Breast epithelium (tissue), 3 donors: ENCODE measurements around the gene DUSP22.

ENCODE experiments used
- POLR2A ChIP-seq: fragments of 450-650 bp; IDR thresholded peaks from one replicate; pipeline ENCODE4 v1.6.1; 2016; ENCODE audit warnings: antibody characterized with exemption, mild to moderate bottlenecking, moderate library complexity
- TF ChIP-seq, protein P1 (sequence below), 3 donors: fragments of 450-650 bp; IDR thresholded peaks; one replicate each; pipeline ENCODE4 v1.5.1; 2016 to 2017; ENCODE audit warnings: antibody characterized with exemption in 3 of 3, mild to moderate bottlenecking in 3 of 3, moderate library complexity in 3 of 3

DNA sequence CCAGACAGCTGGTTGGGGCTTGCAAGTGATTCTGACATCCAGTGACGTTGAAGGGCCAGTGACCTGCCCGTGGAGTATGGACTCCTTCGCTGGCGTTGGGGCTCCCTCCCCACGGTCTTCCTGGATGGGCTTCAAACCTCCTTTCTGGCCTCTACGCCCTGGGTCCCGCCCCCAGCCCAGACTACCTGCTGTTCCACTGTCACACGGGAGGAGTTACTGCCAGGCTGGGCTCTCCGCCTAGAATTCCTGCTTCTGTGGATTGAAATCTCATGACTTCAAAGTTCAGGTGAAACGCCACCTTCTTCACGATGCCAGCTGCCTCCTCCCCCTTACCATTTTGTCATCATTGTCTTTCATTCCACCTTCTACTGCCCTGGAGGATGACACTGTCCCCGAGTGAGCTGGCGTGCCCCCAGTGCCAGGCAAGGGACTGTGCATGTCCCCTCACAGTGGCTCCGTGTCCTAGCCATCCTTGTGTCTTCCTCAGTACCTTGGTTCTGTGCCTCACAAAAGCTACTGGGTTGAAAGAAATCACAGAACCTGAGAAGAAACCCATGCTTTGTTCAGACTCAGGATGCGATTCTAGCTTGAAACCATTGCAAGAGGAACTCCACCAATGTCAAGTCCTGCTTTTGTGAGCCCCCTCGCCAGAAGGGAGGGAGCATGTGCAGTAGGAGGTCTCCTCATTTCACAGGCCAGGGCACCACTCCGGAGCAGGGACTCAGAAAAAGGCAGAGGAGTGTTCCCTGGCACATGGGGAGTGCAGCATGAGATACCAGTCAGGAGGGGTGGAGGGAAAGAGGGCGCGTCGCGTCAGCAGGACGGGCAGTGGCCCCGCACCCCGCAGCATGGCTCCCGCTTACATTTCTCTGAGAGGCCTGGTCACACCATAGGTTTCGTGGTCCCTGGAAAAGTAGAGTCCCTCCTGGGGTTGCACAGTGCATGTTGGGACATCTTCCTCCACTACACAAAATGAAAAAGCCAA lies 88.2 kb downstream of the DUSP22 start:
- TF ChIP-seq, protein P1, sequence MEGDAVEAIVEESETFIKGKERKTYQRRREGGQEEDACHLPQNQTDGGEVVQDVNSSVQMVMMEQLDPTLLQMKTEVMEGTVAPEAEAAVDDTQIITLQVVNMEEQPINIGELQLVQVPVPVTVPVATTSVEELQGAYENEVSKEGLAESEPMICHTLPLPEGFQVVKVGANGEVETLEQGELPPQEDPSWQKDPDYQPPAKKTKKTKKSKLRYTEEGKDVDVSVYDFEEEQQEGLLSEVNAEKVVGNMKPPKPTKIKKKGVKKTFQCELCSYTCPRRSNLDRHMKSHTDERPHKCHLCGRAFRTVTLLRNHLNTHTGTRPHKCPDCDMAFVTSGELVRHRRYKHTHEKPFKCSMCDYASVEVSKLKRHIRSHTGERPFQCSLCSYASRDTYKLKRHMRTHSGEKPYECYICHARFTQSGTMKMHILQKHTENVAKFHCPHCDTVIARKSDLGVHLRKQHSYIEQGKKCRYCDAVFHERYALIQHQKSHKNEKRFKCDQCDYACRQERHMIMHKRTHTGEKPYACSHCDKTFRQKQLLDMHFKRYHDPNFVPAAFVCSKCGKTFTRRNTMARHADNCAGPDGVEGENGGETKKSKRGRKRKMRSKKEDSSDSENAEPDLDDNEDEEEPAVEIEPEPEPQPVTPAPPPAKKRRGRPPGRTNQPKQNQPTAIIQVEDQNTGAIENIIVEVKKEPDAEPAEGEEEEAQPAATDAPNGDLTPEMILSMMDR (IDR thresholded peaks at IDR 0.05) = no peak
- TF ChIP-seq POLR2A = no peak
